A673 (cell line): Measurements from ENCODE around the gene RHO. TPM values are rescaled to one million over a fixed set of nuclear protein-coding genes. Genes with fewer than 3 reads are reported as not detected.

Experiments used
- BruUV-seq: library from RNA; stranded (reverse); fragments of 400-500 nt; replicated peaks from 2 replicates; lab custom pipeline; 2021; lab: Mats Ljungman, UMichigan
- CTCF ChIA-PET: fragments of 300-600 bp; sonication (Branson Sonifier 250); formaldehyde crosslinking; loops from one replicate; lab custom pipeline; 2022; ENCODE audit warnings: antibody characterized with exemption; lab: Charles Lee
- POLR2A ChIA-PET: fragments of 300-600 bp; sonication (Branson Sonifier 250); formaldehyde crosslinking; loops from one replicate; lab custom pipeline; 2022; ENCODE audit warnings: antibody characterized with exemption; ENCODE audit not compliant: low non-redundant PET; lab: Charles Lee
- DNase-seq: peaks from one replicate; pipeline ENCODE4 v3.0.0-alpha.2; 2015; ENCODE audit warnings: low spot score
- H3K27ac ChIP-seq: fragments of 200-600 bp; sonication (generic); 2 replicates; pipeline ENCODE4 v1.5.1; 2016; ENCODE audit warnings: mixed run types, low read depth, mild to moderate bottlenecking, mixed read lengths, antibody characterized with exemption, low read length; ENCODE audit not compliant: poor library complexity, severe bottlenecking
- H3K27me3 ChIP-seq: fragments of 200-600 bp; sonication (generic); replicated peaks from 2 replicates; pipeline ENCODE4 v1.6.1; 2017; ENCODE audit warnings: mixed run types, low read depth, mild to moderate bottlenecking, mixed read lengths, antibody characterized with exemption, low read length; ENCODE audit not compliant: insufficient read depth, poor library complexity
- H3K36me3 ChIP-seq: fragments of 200-600 bp; sonication (generic); 2 replicates; pipeline ENCODE4 v1.6.1; 2016; ENCODE audit warnings: mixed run types, mild to moderate bottlenecking, mixed read lengths, antibody characterized with exemption, low read length; ENCODE audit not compliant: insufficient read depth, poor library complexity, severe bottlenecking
- H3K4me1 ChIP-seq: fragments of 200-600 bp; sonication (generic); 2 replicates; pipeline ENCODE4 v1.6.1; 2017; ENCODE audit warnings: mixed run types, mild to moderate bottlenecking, mixed read lengths, antibody characterized with exemption, low read length; ENCODE audit not compliant: insufficient read depth, poor library complexity, severe bottlenecking
- H3K4me3 ChIP-seq: fragments of 200-600 bp; sonication (generic); 2 replicates; pipeline ENCODE4 v1.5.1; 2016; ENCODE audit warnings: low read depth, mixed run types, mild to moderate bottlenecking, mixed read lengths, low read length; ENCODE audit not compliant: poor library complexity, severe bottlenecking
- H3K9me3 ChIP-seq: fragments of 200-600 bp; sonication (generic); 2 replicates; pipeline ENCODE4 v1.6.1; 2016; ENCODE audit warnings: mixed run types, low read depth, mild to moderate bottlenecking, mixed read lengths, antibody characterized with exemption, low read length; ENCODE audit not compliant: poor library complexity, severe bottlenecking
- CTCF ChIP-seq: fragments of 300-800, 200-600 bp; sonication (generic); conservative IDR thresholded peaks from 2 replicates; pipeline ENCODE4 v1.5.1; 2017; ENCODE audit warnings: low read depth, mild to moderate bottlenecking, antibody characterized with exemption, low read length, moderate library complexity, mixed read lengths
- EZH2 ChIP-seq: fragments of 200-600 bp; sonication (generic); IDR thresholded peaks from 2 replicates; pipeline ENCODE4 v1.6.1; 2017; ENCODE audit warnings: borderline replicate concordance, low read depth, mild to moderate bottlenecking, mixed read lengths, antibody characterized with exemption, low read length; ENCODE audit not compliant: poor library complexity, severe bottlenecking
- intact Hi-C: fragments of 100-400 bp; cut with micrococcal nuclease; formaldehyde crosslinking; loops from one replicate; pipeline ENCODE4 v1.10.0; 2022; ENCODE audit not compliant: unreplicated experiment
- total RNA-seq: library from RNA; stranded (reverse); gene quantifications from 2 replicates; pipeline ENCODE4 v1.2.3, GENCODE V29; 2021

RHO gene
- total RNA-seq, 1 experiment from 2014 or later = not detected

DNA sequence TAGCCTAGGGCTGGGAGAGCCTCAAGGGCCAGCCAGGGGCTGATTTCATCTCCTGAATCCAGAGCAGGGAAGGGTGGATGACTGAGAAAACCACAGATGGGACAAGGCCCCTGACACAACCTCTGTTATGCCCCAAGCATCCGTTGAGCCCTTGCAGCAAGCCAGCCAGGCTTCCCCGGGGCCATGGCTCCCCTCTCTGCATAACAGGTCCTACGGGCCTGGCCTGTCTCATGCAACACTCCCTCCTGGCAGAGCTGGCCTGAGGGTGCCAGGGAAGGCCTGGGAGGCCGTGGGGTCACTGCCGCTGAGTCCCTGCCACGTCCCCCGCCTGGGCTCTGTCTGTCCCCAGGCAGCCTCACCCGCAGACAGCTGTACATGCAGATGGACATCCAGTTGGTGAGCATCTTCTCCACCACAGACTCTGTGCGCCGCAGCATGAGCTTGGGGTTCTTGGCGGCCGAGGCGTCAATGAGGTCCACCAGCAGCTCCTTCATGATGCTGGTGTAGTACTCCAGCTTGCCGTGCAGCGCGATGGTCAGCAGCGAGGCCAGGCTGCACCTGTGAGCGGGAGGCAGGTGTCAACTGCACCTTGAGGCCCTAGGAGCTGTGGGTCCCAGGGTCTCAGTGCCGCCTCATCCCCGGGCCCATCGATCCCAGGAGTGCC, 36.7 kb downstream of the RHO start:
- H3K36me3 ChIP-seq = no peaks in the 10 kb centered on the region

GRCh38 chr3:129565902-129566301, 37.5 kb downstream of the RHO start:
- intact Hi-C loops = no loop called here
- Histone ChIP-seq H3K36me3 (no peaks in the 10 kb centered on the region), H3K4me3 (no peak overlapping the region), H3K4me1 (peaks cover 5% of the 10 kb centered on the region), H3K27me3 (no peaks in the 10 kb centered on the region), H3K27ac (no peak overlapping the region), H3K9me3 (no peaks in the 10 kb centered on the region)
- no TSS peak for BruUV-seq
- POLR2A ChIA-PET = no interaction called here
- CTCF ChIA-PET = interaction anchor here (0.5 kb wide), 1 partner anchor 60 kb away, joined by 3 read pairs; no protein-coding TSS in a partner anchor
- no peak for DNase-seq
- TF ChIP-seq CTCF (no peak), EZH2 (no peak)

More for the DNA sequence above, 36.7 kb downstream of the RHO start:
- Histone ChIP-seq H3K27ac (no peak overlapping the region), H3K27me3 (no peaks in the 10 kb centered on the region), H3K4me1 (peaks cover 13% of the 10 kb centered on the region), H3K4me3 (no peak overlapping the region), H3K9me3 (no peaks in the 10 kb centered on the region)
- TF ChIP-seq EZH2 (no peak), CTCF (no peak)
- no peak for DNase-seq
- no TSS peak for BruUV-seq
- ChIA-PET CTCF (no interaction called here), POLR2A (no interaction called here)
- intact Hi-C loops = no loop called here

DNA sequence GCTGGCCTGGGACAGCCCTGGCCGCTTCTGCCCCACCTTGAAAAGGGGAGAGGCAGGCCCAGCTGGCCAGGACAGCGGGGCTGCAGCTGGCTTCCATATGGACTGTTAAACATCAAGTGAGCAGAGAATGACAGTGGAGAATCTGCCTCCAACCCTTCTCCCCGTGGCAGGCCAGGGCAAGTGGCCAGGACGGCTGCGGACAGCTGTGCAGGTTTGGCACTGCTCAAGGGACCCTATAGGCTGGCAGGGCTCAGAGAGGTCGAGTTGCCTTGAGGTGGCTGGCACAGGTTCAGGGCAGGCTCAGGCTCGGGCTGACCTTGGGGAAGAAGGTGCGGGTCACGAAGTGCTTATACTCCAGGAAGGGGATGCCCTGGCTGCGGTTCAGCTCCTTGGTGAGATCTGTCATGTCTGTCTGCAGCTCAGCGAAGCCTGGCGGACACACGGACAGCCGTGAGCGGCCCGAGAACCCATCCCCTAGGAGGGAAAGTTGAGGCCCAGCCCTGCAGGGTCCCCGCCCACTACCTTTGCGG, 38.8 kb downstream of the RHO start:
- Histone ChIP-seq H3K27me3 (no peaks in the 10 kb centered on the region), H3K9me3 (no peaks in the 10 kb centered on the region), H3K4me3 (no peak overlapping the region), H3K4me1 (no peaks in the 10 kb centered on the region), H3K36me3 (no peaks in the 10 kb centered on the region), H3K27ac (no peak overlapping the region)
- TF ChIP-seq CTCF = no peak
- no peak for TF ChIP-seq EZH2
- intact Hi-C loops = no loop called here
- DNase-seq = no peak
- ChIA-PET POLR2A (no interaction called here), CTCF (no interaction called here)
- no TSS peak for BruUV-seq
